Measurements from ENCODE around the gene CFAP57. TPM values are rescaled to one million over a fixed set of nuclear protein-coding genes. Genes with fewer than 3 reads are reported as not detected.
A peak's percentile ranks its signal among the peaks of the same experiment; 100 is the strongest.

Gene CFAP57
- total RNA-seq, 4 donors from 2014 or later: not detected

DNA sequence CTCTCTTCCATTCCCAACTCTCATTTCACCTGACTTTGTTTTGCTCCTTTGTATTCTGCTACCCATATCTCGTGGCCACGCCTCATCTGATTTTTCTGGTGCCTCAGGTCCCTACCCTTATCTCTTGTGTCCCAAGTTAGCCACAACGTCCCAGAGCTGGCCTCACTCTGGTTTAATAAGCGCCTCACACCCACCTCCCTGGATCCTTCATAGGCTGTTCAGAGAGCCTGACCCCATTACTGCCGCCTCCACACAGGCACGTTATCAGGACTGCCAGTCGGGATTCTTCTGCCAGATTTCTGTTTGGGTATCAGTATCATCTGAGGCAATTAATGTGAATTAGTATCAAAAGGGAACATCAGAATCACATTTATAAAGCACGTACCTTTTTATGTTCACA is 62.9 kb downstream of the CFAP57 start:
- DNase-seq: no peak
- no peaks in the 10 kb centered on the region for H3K27me3 ChIP-seq
- H3K4me3 ChIP-seq: no peak overlapping the region
- peak overlapping the region in 1 of 4 donors; percentile 3 for H3K27ac ChIP-seq
- no peaks in the 10 kb centered on the region for H3K9me3 ChIP-seq
- TF ChIP-seq POLR2A (IDR thresholded peaks at IDR 0.05): no peak
- TF ChIP-seq, protein P1, sequence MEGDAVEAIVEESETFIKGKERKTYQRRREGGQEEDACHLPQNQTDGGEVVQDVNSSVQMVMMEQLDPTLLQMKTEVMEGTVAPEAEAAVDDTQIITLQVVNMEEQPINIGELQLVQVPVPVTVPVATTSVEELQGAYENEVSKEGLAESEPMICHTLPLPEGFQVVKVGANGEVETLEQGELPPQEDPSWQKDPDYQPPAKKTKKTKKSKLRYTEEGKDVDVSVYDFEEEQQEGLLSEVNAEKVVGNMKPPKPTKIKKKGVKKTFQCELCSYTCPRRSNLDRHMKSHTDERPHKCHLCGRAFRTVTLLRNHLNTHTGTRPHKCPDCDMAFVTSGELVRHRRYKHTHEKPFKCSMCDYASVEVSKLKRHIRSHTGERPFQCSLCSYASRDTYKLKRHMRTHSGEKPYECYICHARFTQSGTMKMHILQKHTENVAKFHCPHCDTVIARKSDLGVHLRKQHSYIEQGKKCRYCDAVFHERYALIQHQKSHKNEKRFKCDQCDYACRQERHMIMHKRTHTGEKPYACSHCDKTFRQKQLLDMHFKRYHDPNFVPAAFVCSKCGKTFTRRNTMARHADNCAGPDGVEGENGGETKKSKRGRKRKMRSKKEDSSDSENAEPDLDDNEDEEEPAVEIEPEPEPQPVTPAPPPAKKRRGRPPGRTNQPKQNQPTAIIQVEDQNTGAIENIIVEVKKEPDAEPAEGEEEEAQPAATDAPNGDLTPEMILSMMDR (IDR thresholded peaks at IDR 0.05): no peak
- no peaks in the 10 kb centered on the region for H3K36me3 ChIP-seq
- H3K4me1 ChIP-seq: peaks cover 0 to 9% (median 4%) of the 10 kb centered on the region in 4 donors

DNA sequence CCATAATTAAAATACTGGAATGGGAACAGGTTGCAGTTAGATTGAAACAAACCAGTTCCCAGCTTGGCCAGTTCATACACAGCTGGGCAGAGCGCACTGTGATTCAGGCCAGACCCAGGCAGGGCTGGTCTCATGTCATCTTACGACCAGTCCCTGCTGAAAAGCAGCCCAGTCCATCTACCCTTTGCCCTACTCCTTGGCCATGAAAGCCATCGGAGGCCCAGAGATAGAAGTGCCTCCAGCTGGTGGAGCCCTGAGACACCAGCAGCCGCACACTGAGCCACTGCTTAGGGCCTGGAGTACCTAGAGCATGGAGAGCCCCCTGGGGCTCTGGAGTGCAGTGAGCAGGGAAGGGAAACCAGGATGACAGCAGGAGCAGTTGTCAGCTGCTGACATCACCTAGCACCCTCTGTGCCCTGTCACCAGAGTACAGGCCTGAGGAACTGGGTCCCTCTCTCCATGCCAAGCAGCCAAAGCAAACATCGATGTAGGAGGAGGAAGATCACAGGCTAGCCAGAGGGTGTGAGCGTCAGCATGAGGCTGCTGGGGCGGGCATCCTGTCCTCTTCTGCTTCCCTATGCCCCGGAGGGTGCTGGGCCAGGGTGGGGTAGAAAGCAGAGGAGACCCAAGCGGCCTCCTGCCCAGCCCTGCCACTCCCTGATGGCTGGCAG is 63.5 kb downstream of the CFAP57 start:
- peak in 1 of 3 donors; percentile 58 for DNase-seq
- Histone ChIP-seq H3K9me3 (no peaks in the 10 kb centered on the region), H3K27me3 (no peaks in the 10 kb centered on the region), H3K36me3 (no peaks in the 10 kb centered on the region), H3K4me3 (no peak overlapping the region), H3K27ac (peak overlapping the region in 1 of 4 donors; percentile 3), H3K4me1 (peaks cover 0 to 10% (median 4%) of the 10 kb centered on the region in 4 donors)
- TF ChIP-seq, protein P1 (IDR thresholded peaks at IDR 0.05): no peak
- TF ChIP-seq POLR2A (IDR thresholded peaks at IDR 0.05): no peak

DNA sequence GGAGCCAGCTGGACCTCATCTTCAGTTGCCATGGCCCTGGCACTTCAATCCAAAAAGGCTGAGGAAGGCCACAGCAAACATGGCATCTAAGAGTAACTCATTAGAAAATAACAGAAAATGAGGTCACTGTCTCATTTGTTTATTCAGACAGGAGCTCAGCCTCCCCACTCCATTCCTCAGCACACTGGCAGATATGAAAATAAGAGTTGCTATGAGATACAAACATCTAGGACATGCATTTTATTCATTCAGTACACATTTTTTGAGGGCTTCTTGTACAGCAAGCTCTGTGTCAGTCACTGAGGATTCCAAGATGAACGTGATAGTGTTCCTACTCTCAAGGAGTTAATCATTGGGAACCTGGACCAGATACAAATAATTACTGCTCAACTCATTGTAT is 65.0 kb downstream of the CFAP57 start:
- no peaks in the 10 kb centered on the region for H3K27me3 ChIP-seq
- H3K4me3 ChIP-seq: no peak overlapping the region
- H3K4me1 ChIP-seq: peaks cover 0 to 10% (median 4%) of the 10 kb centered on the region in 4 donors
- no peak overlapping the region for H3K27ac ChIP-seq
- TF ChIP-seq POLR2A (IDR thresholded peaks at IDR 0.05): no peak
- TF ChIP-seq, protein P1 (IDR thresholded peaks at IDR 0.05): no peak
- H3K9me3 ChIP-seq: no peaks in the 10 kb centered on the region
- no peaks in the 10 kb centered on the region for H3K36me3 ChIP-seq
- no peak for DNase-seq

DNA sequence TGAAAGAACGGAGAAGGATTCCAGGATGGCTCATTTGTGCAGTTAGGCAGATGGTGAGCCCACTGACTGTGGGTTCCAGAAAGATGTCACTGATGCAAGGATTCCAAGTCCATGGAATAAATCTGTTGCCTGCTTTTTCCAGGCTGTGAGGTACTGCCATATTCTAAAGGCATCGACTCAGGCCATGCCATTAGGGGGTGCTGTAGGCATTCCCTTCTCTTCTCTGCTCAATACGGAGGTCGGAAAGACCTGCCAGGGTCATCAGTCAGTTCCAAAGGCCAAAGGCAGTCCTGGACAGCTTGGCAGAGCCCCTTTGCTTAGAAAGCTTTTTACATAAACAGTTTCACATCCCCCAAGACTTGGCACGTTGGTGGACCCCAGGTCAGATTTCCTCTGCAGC is 66.0 kb downstream of the CFAP57 start:
- TF ChIP-seq, protein P1 (IDR thresholded peaks at IDR 0.05): peak in 4 of 6 experiments; percentile 57 to 90 (median 87)
- TF ChIP-seq POLR2A (IDR thresholded peaks at IDR 0.05): no peak
- peaks cover 0 to 10% (median 4%) of the 10 kb centered on the region in 4 donors for H3K4me1 ChIP-seq
- no peaks in the 10 kb centered on the region for H3K9me3 ChIP-seq
- H3K4me3 ChIP-seq: no peak overlapping the region
- no peaks in the 10 kb centered on the region for H3K36me3 ChIP-seq
- no peak overlapping the region for H3K27ac ChIP-seq
- H3K27me3 ChIP-seq: no peaks in the 10 kb centered on the region
- peak; percentile 39 to 88 (median 68) for DNase-seq

DNA sequence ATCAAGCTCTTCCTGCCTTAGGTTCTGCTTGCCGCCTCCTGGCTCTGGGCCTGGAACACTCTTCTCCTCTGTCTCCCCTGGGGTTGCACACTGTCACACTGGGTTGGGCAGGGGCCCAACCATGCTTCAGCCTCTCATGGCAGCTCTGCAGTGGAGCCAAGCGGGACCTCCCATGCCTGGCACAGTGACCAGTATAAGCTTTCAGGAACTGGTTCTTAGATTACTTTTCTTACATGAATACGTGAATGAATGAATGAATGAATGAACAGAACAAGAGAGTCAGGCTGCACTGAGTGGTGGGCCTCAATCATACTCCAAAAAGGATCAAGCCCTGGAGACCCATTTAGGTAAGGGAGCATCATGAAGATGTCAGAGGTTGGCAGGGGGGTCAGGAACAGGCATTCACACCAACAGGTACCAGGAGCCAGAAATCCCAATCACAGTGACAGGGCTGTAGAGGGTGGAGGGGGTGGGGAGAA is 66.9 kb downstream of the CFAP57 start:
- peak in 1 of 3 donors; percentile 39 for DNase-seq
- Histone ChIP-seq H3K27ac (peak overlapping the region in 2 of 4 donors; percentile 44 to 66), H3K27me3 (no peaks in the 10 kb centered on the region), H3K4me1 (peaks cover 0 to 10% (median 4%) of the 10 kb centered on the region in 4 donors), H3K4me3 (no peak overlapping the region), H3K9me3 (no peaks in the 10 kb centered on the region), H3K36me3 (no peaks in the 10 kb centered on the region)
- TF ChIP-seq, protein P1 (IDR thresholded peaks at IDR 0.05): no peak
- TF ChIP-seq POLR2A (IDR thresholded peaks at IDR 0.05): no peak

Measured in Peyer's patch (tissue), 4 donors.